ENCODE results near the gene MLLT1.
A peak's percentile ranks its signal among the peaks of the same experiment; 100 is the strongest.

MLLT1 gene

DNA sequence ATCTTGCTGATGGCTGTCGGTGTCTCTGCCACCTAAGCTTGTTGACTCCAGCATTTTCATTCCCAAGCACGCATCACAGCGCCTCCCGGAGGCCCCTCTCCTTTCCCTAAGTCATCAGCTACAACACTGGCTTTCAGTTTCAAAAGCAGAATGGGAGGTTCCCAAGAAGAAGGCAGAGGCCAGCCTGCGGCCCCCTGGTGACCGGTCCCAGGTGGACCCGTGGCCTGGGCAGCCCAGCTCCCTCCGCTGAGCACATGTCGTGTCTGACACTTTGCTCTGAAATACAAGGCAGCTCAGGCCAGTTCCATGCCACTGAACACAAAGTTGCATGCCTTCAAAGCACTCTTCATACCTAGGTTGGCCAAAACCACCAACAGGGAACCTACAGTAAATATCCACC lies 8.5 kb downstream of the MLLT1 start:
- peak overlapping the region; percentile 91 for H3K27ac Mint-ChIP-seq
- DNase-seq: no peak
- peaks cover 93% of the 10 kb centered on the region for H3K4me1 Mint-ChIP-seq

DNA sequence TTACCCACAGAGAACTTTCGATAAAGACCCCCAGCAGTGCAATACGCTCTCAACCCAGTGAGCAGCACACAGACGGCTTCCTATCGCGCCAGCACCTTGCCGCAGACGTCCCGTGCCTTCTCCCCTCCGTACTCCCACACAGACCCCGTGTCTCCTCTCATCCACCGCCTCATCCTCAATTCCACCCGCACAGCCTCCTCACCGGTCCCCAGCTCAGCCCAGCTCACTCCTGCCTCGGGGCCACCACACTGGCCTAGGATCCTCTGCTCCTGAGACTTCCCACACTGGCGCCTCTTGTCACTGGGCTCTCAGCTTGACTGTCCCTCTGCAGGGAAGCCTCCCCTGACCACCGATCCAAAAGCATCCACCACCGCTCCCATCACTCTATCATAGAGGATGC lies 9.0 kb downstream of the MLLT1 start:
- DNase-seq: no peak
- Mint-ChIP-seq H3K9me3 (no peaks in the 10 kb centered on the region), H3K4me1 (peaks cover 88% of the 10 kb centered on the region), H3K27me3 (ENCODE audit: low read depth, poor library complexity) (no peaks in the 10 kb centered on the region), H3K4me3 (peak overlapping the region; percentile 30), H3K27ac (peak overlapping the region; percentile 91), H3K36me3 (ENCODE audit: low read depth) (peaks cover 39% of the 10 kb centered on the region)
- TF ChIP-seq, protein P1, sequence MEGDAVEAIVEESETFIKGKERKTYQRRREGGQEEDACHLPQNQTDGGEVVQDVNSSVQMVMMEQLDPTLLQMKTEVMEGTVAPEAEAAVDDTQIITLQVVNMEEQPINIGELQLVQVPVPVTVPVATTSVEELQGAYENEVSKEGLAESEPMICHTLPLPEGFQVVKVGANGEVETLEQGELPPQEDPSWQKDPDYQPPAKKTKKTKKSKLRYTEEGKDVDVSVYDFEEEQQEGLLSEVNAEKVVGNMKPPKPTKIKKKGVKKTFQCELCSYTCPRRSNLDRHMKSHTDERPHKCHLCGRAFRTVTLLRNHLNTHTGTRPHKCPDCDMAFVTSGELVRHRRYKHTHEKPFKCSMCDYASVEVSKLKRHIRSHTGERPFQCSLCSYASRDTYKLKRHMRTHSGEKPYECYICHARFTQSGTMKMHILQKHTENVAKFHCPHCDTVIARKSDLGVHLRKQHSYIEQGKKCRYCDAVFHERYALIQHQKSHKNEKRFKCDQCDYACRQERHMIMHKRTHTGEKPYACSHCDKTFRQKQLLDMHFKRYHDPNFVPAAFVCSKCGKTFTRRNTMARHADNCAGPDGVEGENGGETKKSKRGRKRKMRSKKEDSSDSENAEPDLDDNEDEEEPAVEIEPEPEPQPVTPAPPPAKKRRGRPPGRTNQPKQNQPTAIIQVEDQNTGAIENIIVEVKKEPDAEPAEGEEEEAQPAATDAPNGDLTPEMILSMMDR (IDR thresholded peaks at IDR 0.05): no peak

More for the DNA sequence above, 8.5 kb downstream of the MLLT1 start:
- H3K4me3 Mint-ChIP-seq: peak overlapping the region; percentile 36
- H3K27me3 Mint-ChIP-seq (ENCODE audit: low read depth, poor library complexity): no peaks in the 10 kb centered on the region
- TF ChIP-seq, protein P1 (IDR thresholded peaks at IDR 0.05): no peak
- H3K36me3 Mint-ChIP-seq (ENCODE audit: low read depth): peaks cover 39% of the 10 kb centered on the region
- H3K9me3 Mint-ChIP-seq: no peaks in the 10 kb centered on the region

DNA sequence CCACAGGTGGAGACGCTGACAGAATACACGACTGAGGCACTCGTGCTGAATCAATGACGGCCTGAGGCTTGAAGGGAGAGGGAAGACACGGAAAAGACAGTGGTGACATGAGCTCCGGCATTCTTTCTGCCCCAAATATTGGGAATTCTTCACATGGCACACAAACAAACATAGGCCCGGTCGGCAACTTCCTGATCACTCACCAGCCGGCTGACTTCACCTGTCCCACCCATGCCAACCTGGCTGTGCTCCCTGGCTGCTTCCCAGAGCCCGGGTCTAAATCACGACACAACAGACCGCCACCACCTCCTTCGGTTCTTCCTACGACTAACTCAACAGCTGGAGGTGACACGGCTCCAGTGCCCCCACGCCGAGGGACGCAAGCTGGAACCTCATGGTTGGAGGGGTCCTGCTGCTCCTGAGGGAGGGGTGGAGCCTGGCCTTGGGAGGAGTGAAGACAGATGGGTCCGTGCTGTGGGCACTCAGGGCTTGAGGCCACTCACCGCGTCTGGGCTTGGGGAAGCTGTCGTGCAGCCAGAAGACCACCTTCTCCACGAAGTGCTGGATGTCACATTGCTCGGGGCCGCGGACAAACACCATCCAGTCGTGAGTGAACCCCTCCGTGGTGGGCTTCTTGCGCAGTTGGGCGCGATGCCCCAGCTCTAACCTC lies 9.6 kb downstream of the MLLT1 start:
- DNase-seq: no peak
- Mint-ChIP-seq H3K27ac (peak overlapping the region; percentile 91), H3K4me3 (peak overlapping the region; percentile 20), H3K4me1 (peaks cover 83% of the 10 kb centered on the region), H3K27me3 (ENCODE audit: low read depth, poor library complexity) (no peaks in the 10 kb centered on the region), H3K36me3 (ENCODE audit: low read depth) (peaks cover 40% of the 10 kb centered on the region), H3K9me3 (no peaks in the 10 kb centered on the region)
- TF ChIP-seq, protein P1 (IDR thresholded peaks at IDR 0.05): no peak

DNA sequence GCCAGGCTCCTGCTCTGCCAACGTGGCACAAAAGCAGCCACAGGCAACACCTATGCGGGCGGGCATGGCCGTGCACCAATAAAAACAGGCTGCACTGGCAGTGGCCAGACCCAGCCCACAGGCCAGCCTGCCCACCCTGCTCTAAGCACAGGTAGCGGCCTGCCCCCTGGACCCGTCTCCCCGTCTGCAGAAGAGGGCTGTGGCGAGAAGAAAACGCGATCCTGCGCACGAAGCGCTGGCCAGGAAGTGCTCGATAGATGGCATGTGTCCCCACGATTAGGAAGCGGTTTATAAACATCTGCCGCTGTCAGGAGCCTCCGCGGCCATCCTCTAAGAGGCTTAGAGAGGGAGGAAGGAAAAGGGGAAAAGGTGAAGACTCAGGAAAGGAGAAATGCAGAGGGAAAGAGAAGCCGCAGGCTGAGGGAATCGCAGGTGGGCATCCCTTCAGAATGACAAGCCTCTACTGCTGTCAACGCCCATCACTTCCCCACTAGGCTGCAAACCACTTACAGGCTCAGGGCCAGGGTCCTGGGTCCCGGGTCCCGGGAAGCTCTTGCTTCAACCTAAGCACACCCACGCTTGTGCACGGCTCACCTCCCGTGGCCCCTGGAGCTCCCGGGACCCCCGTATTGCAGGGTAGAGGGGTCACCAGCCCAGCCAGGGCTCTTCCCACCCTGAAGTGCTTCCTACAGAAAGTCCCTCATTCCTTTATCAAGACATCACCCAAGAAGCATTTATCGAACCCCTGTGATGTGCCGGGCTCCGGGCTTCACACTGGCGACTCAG lies 10.5 kb downstream of the MLLT1 start:
- no peak for DNase-seq
- H3K27me3 Mint-ChIP-seq (ENCODE audit: low read depth, poor library complexity): no peaks in the 10 kb centered on the region
- H3K4me3 Mint-ChIP-seq: no peak overlapping the region
- H3K27ac Mint-ChIP-seq: peak overlapping the region; percentile 45
- peaks cover 49% of the 10 kb centered on the region for H3K36me3 Mint-ChIP-seq (ENCODE audit: low read depth)
- H3K9me3 Mint-ChIP-seq: no peaks in the 10 kb centered on the region
- H3K4me1 Mint-ChIP-seq: peaks cover 83% of the 10 kb centered on the region
- TF ChIP-seq, protein P1 (IDR thresholded peaks at IDR 0.05): no peak

DNA sequence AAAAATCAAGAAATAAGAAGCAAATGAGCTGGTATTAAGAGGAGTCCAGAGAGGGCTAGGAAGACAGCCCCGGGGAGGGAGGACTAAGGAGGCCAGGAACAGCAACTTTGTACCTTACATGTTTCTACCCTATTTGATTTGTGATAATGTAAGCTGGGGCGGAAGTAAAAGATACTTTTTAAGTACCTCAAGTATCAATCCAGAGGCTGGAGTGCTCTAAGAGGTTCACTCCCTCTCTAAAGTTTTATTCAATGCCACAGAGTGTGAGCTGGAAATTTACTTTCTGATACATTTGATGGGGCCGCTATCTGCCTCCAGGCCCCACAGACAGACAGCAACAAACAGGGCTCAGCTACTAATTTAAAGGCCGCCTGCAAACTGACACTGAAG lies 11.4 kb downstream of the MLLT1 start:
- H3K27me3 Mint-ChIP-seq (ENCODE audit: low read depth, poor library complexity): no peaks in the 10 kb centered on the region
- TF ChIP-seq, protein P1 (IDR thresholded peaks at IDR 0.05): no peak
- no peak for DNase-seq
- H3K36me3 Mint-ChIP-seq (ENCODE audit: low read depth): peaks cover 54% of the 10 kb centered on the region
- H3K27ac Mint-ChIP-seq: peak overlapping the region; percentile 22
- H3K4me1 Mint-ChIP-seq: peaks cover 83% of the 10 kb centered on the region
- no peaks in the 10 kb centered on the region for H3K9me3 Mint-ChIP-seq
- no peak overlapping the region for H3K4me3 Mint-ChIP-seq
